Measurements from ENCODE around the gene TWIST2.

DNA sequence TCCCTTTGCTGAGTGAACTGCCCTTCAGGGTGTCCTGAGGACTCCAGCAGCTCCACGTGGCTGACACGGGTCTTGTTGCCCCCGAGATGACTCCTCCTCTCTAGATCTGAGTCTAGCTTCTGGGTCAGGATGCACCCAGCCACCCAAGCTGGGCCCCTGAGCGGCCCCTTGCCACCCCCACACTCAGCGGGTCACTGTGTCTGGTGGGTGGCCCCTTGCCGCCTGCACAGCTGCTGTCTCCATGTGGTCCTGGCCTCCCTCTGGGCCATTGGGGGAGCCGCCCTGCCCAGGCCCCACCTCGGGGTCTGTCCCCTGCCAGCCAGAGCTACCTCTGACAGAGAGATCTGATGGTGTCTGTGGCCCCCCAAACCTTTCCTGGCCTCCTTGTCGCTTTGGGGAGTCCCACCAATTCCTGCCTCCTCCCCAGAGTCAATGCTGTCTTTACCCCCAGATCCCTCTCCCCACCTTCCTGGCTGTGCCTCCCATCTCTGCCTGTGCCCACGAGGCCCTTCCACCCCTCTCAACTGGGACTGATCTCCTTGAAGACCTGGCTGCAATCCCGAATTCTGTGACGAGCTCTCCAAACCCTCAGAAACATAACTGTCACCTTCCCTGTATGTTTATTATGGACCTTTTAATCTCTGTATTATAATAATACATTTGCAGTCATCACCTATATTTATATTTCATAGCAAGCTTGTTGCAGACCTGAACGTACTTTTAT, 46.5 kb downstream of the TWIST2 start:
- no peak for TF ChIP-seq EZH2 (IDR thresholded peaks at IDR 0.05; ENCODE audit: borderline replicate concordance, low read depth, low read length, poor library complexity, severe bottlenecking)
- TF ChIP-seq, protein P1, sequence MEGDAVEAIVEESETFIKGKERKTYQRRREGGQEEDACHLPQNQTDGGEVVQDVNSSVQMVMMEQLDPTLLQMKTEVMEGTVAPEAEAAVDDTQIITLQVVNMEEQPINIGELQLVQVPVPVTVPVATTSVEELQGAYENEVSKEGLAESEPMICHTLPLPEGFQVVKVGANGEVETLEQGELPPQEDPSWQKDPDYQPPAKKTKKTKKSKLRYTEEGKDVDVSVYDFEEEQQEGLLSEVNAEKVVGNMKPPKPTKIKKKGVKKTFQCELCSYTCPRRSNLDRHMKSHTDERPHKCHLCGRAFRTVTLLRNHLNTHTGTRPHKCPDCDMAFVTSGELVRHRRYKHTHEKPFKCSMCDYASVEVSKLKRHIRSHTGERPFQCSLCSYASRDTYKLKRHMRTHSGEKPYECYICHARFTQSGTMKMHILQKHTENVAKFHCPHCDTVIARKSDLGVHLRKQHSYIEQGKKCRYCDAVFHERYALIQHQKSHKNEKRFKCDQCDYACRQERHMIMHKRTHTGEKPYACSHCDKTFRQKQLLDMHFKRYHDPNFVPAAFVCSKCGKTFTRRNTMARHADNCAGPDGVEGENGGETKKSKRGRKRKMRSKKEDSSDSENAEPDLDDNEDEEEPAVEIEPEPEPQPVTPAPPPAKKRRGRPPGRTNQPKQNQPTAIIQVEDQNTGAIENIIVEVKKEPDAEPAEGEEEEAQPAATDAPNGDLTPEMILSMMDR (conservative IDR thresholded peaks at IDR 0.05; ENCODE audit: low read depth, low read length): no peak
